ENCODE results near the gene ERC1.

Gene ERC1

DNA sequence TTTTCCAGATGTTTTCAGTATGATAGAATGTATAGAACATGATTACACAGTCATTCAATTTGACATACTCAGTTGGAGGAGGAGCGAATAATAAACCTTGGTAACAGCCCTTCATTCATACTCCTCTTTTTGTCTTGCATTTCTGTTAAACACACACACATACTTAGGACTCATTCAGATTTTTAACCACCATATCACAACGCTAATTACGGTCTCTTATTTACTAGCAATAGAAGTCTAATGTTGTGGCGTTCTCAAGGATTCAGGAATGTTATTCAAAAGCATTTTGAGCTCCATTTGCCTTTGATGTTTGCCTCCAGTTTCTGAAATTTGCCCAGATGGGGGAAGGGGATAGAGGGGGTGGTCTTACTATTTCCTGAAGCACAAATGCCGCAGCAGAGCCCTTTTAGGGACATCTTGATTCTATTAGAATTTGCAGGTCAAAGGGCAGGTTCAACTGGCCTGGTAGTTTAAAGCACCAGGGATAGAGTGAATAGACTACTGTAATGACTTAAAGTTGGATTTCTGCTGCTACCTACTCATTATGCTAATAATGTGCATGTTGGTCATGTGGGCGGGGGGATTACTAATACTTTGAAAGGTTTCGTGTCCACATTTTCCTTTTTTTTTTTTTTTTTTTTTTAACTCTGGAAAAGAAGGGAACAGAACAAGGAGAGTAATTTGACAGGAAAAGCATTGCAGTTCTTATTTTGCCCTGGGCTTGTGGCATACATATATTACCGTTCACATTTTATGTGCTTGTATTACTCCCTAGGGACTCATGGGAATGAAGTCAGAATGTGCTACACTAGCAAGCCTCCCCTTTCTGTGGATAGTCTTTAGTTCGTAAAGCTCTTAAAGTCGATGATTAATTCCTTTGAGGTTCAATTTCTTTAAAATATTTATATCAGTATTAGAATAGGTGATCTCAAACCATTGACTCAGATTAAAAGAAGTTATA is 376.6 kb downstream of the ERC1 start:
- no peak for DNase-seq

DNA sequence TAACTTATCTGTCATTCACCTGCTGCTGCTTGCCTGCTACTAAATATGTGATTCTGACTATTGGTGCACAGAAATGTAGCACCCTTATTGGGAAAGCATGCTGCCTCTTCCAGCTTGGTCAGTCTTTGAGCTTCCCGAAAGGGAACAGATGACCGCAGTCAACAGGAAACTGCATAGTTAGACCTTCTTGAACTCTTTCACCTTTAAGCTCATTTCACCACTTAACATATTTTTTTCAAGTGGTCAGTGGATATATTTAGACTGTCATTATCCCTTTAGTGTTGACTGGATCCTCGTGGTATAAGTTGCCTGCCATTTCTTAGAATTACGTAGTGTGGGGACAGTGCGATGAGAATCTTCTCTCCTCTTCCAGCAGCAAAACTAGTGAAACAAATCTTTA is 378.4 kb downstream of the ERC1 start:
- DNase-seq: no peak

DNA sequence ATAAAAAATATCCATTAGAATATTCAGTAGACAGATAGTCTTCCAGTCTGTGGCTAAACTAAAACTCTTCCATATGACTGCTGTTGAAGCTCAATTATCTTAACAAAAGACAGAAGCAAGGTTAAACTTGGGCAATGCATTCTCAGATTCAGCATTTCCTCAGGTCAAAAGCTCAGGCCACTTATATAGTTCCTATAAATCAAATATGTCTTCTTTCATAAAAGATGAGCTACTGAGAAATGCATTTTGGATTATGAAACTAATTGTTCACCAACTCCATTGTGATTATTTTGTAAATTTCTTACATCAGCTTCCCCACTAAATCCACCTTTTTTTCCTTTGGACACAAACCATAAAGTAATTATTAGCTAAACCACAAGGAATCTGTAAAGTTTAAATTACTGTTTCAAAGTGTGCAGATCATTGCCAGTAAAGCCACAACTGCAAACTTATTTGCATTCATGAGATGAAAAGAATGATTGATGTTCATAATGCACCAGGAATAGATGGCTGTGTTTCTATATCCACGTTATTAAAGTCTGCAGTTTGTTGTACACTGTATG is 379.0 kb downstream of the ERC1 start:
- DNase-seq: no peak

GRCh38 chr12:1373901-1374735 is 383.1 kb downstream of the ERC1 start:
- DNase-seq: no peak

GRCh38 chr12:1375323-1375722 is 384.3 kb downstream of the ERC1 start:
- DNase-seq: no peak

- no peak for DNase-seq
These were observed 386.1 kb downstream of the ERC1 start for GRCh38 chr12:1377117-1377516.

DNA sequence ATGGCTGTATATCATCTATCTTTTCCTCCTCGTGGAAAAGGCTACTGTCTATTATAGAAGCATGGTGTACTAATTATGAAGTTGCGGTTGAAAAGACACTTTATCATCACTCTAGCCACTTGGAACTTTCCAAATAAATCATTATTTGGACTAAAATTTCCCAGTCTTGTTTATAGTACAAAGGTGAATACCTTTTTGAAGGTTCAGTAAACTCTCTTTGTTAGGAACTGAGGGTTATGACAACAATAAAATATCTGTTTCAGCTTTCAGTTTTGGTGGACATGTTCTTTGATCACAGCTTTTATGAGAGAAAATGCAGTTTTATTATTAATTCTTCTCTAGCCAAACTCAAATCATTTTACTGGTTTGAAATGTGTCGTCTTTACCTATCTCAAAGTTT is 386.7 kb downstream of the ERC1 start:
- no peak for DNase-seq

- no peak for DNase-seq
These were observed 389.3 kb downstream of the ERC1 start for GRCh38 chr12:1380171-1380851.

DNA sequence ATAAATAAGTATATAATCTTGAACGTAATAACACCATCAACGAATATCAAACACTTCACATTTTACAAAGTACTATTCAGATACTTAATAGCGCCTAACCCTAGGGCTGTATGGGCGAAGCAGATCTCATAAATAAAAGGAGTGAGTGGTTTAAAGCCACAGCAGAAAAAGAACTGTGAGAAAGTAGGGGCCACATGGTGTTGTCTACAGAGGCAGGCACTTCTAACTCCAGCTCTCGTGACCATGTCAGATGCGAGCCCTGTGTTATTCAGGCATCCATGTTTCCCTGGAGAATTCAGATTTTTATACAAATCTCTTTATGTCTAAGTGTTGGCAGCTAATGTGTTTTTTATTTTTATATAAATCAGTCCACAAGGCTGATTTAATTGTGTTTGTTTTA is 391.1 kb downstream of the ERC1 start:
- DNase-seq: no peak

- no peak for DNase-seq
These were observed 391.8 kb downstream of the ERC1 start for GRCh38 chr12:1382826-1383225.

GRCh38 chr12:1383758-1384157 is 392.7 kb downstream of the ERC1 start:
- no peak for DNase-seq

GRCh38 chr12:1384910-1385309 is 393.9 kb downstream of the ERC1 start:
- no peak for DNase-seq

DNA sequence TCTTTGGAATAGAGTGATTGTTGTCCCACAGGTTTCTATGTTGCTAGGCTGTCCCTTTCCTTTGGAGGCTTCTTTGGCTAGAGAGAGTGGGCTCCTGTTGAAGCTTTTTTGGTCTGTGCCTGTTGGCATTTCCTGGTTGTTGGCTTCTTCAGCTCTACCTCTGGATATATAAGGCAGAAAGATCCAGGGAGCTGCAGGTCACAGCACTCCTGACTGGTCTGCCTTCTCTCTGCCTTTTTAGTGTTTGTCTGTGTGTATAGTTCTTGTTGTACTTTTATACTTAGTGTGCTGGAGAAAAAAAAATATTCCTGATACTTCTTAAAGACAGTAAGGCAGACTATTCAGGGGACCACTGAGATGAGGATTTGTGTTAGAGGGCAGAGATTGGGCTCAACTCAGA is 400.7 kb downstream of the ERC1 start:
- DNase-seq: no peak

DNA sequence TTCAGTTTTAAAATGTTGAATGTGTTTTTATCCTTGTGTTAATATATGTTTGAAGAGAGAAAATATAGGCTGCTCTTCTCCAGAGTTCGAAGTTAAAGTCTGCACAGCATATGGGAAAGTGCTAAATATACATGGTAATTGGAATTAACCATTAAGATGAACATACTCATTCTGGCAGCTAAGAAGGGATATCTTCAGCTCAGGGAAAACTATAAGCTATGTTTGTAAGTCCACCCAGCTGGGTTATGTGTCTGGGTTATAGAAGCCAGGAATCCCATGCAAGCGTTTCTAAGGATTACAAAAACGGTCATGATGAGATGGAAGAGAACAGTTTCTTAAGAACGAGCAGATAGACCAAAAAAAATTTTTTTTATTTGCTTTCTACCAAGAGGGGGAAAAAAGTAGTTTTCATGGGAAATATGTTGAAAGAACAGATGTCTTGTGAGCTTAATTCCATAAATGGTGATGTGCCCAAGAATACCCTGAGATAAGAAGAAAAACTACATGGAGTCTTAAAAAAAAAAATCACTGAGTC is 404.5 kb downstream of the ERC1 start:
- no peak for DNase-seq

DNA sequence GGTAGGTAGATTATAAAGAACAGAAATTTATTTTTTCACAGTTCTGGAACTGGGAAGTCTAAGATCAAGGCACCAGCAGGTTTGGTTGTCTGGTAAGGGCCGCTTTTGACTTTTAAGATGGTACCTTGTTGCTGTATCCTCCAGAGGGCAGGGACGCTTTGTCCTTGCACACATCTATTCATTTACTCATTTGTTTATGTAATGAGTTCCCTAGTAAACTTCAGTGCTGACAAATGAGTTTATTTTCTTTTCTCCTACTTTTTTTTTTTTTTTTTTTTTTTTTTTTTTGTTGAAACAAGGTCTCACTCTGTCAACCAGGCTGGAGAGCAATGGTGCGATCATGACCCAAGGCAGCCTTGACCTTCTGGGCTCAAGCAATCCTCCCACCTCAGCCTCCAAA is 407.6 kb downstream of the ERC1 start:
- no peak for DNase-seq

DNA sequence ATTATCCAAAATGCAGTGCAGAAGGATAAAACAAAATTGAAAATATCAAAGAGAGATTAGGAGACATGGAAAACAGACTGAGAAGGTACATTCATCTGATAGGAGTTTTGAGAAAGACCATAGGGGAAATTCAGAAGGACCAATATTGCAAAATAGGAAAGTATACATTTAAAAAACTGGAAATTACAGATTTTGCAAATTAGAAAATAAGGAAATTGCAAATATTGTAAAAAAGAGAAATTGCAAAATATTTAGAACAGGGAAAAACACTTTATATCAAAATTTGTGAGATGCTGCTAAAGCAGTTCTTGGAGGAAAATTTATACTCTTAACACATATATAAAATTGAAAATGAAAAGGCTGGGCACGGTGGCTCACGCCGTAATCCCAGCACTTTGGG is 410.9 kb downstream of the ERC1 start:
- no peak for DNase-seq

GRCh38 chr12:1403417-1403816 is 412.4 kb downstream of the ERC1 start:
- DNase-seq: no peak

- DNase-seq: no peak
These were observed 414.6 kb downstream of the ERC1 start for GRCh38 chr12:1405619-1406018.

GRCh38 chr12:1410794-1411193 is 419.8 kb downstream of the ERC1 start:
- DNase-seq: no peak

- DNase-seq: no peak
These were observed 422.9 kb downstream of the ERC1 start for GRCh38 chr12:1413930-1414329.

- DNase-seq: no peak
These were observed 427.1 kb downstream of the ERC1 start for GRCh38 chr12:1418144-1418543.

DNA sequence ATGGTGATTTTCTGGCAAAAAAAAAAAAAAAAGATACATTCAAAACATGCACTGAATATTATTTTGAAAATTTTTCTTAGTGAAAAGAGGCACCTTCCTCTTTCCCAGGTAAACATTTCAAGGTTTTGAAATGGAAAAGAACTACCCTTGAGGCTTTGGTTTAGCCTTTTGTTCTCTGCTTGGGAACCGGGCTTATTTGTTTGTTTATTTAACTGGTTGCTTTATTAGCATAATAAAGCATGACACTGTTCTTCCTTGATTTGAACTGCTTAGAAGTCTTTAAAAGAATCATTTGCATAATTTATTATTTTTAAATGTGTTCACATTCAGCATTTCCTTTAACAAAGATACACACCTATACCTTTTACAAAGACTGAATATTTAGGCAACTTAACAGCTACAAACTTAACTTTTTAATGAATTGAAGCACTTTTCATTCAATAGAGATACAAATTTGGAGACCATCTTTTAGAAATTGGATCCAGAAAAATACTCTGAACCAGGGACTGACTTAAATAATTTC is 428.9 kb downstream of the ERC1 start:
- DNase-seq: no peak

All from NCI-H1694 treated with DMSO at 0.1 percent for 48 hours (cell line).